HUES6 (cell line): Measurements from ENCODE around the gene SEPTIN2.
"Not testable (repeated sequence)": the region's sequence is repeated elsewhere in the genome, so short reads cannot be mapped to it uniquely, and the experiment has no call there.

Source experiments
- H3K27ac ChIP-seq: 2 replicates; pipeline ENCODE4 v1.7.0; 2013; ENCODE audit warnings: low read depth, mild to moderate bottlenecking, low read length, inconsistent platforms
- H3K27me3 ChIP-seq: 2 replicates; pipeline ENCODE4 v1.6.1; 2013; ENCODE audit warnings: low read length; ENCODE audit not compliant: control insufficient read depth, insufficient read depth
- H3K36me3 ChIP-seq: 2 replicates; pipeline ENCODE4 v1.6.1; 2013; ENCODE audit warnings: low read length; ENCODE audit not compliant: control insufficient read depth, insufficient read depth
- H3K4me1 ChIP-seq: 2 replicates; pipeline ENCODE4 v1.6.1; 2013; ENCODE audit warnings: low read length; ENCODE audit not compliant: control insufficient read depth, insufficient read depth
- H3K4me3 ChIP-seq: 2 replicates; pipeline ENCODE4 v1.5.1; 2013; ENCODE audit warnings: low read depth, low read length
- H3K9ac ChIP-seq: one replicate; pipeline ENCODE4 v1.6.1; 2013; ENCODE audit warnings: mild to moderate bottlenecking, low read length
- H3K9me3 ChIP-seq: 2 replicates; pipeline ENCODE4 v1.6.1; 2013; ENCODE audit warnings: low read depth, low read length; ENCODE audit not compliant: control insufficient read depth, insufficient read depth

SEPTIN2 gene

DNA sequence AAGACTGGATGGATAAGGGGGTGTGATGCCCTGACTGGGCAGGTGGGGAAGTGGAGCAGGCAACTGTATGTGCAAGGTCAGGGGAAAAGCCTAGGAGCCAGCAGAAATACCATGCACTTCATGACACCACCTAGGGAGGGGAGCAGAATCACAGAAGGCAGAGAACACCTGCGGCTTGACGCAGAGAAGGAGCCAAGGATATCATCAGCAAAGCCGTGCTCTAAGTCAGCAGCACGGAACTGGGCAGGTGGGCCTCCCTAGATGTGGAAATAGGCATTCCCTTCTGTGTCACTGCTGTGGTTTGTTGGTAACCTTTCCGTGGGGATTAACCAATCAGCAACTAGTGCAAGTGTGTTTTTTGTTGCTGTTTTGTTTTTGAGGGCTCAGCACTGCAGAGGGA, 41.6 kb upstream of the SEPTIN2 start:
- Histone ChIP-seq H3K27ac (no peak overlapping the region), H3K4me3 (no peak overlapping the region), H3K9me3 (no peaks in the 10 kb centered on the region), H3K27me3 (no peaks in the 10 kb centered on the region), H3K9ac (no peak overlapping the region), H3K4me1 (peaks cover 26% of the 10 kb centered on the region), H3K36me3 (peaks cover 2% of the 10 kb centered on the region; the same call in 1 of the 2 replicates)

DNA sequence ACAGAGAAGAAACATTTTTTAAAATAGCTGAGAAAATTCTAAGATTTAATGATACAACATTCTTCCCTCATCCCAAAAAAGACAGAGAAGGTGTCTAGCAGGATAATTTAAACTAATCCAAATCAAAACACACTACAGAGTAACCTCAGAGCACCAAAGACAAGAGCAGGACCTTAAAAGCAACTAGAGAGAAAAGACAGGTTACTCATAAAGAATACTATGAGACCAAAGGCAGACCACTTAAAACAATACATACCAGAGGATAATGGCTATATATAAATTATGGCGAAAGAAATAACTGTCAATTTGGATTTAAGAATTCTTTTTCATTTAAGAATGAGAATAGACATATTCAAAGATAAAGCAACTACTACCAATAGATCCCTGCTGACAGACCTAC, 40.2 kb upstream of the SEPTIN2 start:
- no peaks in the 10 kb centered on the region for H3K27me3 ChIP-seq
- H3K4me3 ChIP-seq = no peak overlapping the region
- H3K4me1 ChIP-seq = peaks cover 28% of the 10 kb centered on the region
- H3K36me3 ChIP-seq = no peaks in the 10 kb centered on the region
- H3K27ac ChIP-seq = no peak overlapping the region
- H3K9me3 ChIP-seq = no peaks in the 10 kb centered on the region
- H3K9ac ChIP-seq = no peak overlapping the region

DNA sequence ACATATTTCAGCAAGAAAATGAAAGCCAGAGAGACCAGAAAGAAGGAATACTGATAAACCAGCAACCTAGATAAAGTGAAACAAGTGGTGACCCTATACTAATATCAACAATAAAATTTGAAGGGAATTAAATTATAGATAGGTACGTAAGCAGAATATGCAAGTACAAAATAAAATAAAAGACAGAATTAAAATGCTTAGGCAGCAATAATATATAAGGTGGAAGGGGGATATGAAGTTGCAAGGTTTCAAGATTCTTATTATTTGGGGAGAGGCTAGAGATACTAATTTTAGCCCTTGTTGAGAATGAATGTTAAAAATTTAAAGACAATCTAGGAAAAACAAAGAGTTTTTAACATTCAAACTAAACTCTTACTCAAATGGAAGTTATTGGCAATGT, 39.8 kb upstream of the SEPTIN2 start:
- H3K4me3 ChIP-seq = no peak overlapping the region
- H3K27me3 ChIP-seq = no peaks in the 10 kb centered on the region
- no peak overlapping the region for H3K9ac ChIP-seq
- H3K36me3 ChIP-seq = no peaks in the 10 kb centered on the region
- no peaks in the 10 kb centered on the region for H3K9me3 ChIP-seq
- H3K4me1 ChIP-seq = peaks cover 28% of the 10 kb centered on the region
- H3K27ac ChIP-seq = no peak overlapping the region

DNA sequence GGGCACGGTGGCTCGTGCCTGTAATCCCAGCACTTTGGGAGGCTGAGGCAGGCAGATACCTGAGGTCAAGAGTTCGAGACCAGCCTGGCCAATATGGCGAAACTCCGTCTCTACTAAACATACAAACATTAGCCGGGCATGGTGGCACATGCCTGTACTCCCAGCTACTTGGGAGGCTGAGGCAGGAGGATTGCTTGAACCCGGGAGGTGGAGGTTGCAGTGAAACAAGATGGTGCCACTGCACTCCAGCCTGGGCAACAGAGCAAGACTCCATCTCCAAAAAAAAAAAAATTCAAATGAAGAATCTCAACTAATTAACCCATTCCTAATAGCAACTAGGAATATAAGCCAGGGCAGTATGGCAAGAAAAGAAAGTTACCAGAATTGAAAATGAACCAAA, 37.4 kb upstream of the SEPTIN2 start:
- not testable (repeated sequence) for H3K36me3 ChIP-seq, H3K27ac ChIP-seq, H3K27me3 ChIP-seq, H3K4me3 ChIP-seq, H3K9me3 ChIP-seq, H3K9ac ChIP-seq
- peaks cover 16% of the 10 kb centered on the region for H3K4me1 ChIP-seq

DNA sequence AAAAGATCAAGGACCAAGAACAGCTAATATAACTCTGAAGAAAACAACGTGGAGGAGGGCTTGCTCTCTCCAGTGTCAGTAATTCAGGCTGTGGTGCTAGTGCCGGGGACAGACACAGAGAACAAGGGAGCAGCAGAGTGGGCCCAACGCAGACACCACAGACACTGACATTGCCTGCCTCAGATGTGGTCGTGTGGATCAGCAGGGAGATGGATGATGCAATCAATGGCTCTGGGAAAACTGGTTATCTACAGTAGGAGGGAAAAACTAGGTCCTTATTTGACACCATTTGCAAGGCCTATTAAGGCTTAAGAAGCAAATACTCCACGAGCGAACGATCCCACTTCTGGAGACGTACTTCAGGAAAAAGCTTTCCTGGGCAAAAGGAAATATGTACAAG, 36.3 kb upstream of the SEPTIN2 start:
- H3K4me1 ChIP-seq = peaks cover 9% of the 10 kb centered on the region
- H3K36me3 ChIP-seq = no peaks in the 10 kb centered on the region; the same call in 1 of the 2 replicates
- peak overlapping the region; percentile 8 for H3K9ac ChIP-seq
- 0 out of 2 replicates have a peak overlapping the region, but pooled peaks have one; percentile 20 for H3K27ac ChIP-seq
- no peaks in the 10 kb centered on the region for H3K9me3 ChIP-seq
- no peak overlapping the region for H3K4me3 ChIP-seq
- H3K27me3 ChIP-seq = no peaks in the 10 kb centered on the region

DNA sequence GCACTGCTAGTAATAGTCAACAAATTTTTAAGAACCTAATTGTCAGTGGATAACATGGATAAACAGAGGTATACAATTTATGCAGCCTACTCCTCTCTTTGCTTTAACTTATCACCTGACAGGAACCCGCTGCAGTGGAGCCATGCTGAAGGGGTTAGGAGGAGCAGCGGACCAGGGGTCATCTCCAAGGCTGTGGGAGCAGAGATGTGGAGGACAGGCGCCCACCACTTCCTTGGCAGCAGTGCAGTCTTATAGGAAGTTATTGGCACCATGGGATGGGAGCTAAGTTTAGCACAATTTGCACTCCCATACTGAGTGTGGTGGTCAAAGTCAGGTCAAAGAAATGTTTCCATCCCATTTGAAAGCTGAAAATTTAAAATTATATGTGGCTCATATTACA, 35.9 kb upstream of the SEPTIN2 start:
- Histone ChIP-seq H3K9me3 (no peaks in the 10 kb centered on the region), H3K27me3 (no peaks in the 10 kb centered on the region), H3K4me3 (no peak overlapping the region), H3K27ac (0 out of 2 replicates have a peak overlapping the region, but pooled peaks have one; percentile 20), H3K4me1 (peaks cover 9% of the 10 kb centered on the region), H3K36me3 (no peaks in the 10 kb centered on the region; the same call in 1 of the 2 replicates), H3K9ac (peak overlapping the region; percentile 8)

DNA sequence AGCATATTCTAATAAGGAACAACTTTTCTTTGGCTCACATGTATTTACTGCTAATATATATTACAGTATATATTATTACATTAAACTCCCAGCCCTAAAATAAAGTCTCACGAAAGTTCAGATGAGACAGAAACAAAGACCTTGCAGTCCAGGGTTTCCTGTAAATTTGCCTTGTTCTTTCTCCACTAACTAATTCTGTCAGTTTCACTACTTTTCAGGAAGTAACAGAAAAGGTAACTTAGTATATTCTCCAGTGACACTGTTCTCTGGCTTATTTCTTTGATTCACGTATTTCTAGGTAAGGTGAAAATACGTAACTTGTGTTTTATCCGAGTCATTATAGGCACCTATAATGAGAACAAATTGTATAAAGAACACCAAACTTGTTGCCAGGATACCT, 35.4 kb upstream of the SEPTIN2 start:
- H3K27me3 ChIP-seq = no peaks in the 10 kb centered on the region

DNA sequence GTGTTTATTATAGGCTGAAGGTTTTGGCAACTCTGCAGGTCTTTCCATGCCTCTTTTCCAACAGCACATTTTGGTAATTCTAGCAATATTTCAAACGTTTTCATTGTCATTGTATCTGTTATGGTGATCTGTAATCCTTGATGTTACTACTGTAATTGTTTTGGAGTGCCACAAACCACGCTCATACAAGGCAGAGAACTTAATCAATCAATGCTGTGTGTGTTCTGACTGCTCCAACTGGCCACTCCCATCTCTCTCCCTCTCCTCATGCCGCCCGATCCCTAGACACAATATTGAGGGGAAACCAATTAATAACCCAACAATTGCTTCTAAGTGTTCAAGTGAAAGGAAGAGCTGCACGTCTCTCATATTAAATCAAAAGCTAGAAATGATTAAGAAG, 33.2 kb upstream of the SEPTIN2 start:
- H3K9ac ChIP-seq = no peak overlapping the region
- no peaks in the 10 kb centered on the region for H3K9me3 ChIP-seq
- no peaks in the 10 kb centered on the region for H3K27me3 ChIP-seq
- no peak overlapping the region for H3K4me3 ChIP-seq
- peaks cover 14% of the 10 kb centered on the region for H3K4me1 ChIP-seq
- peaks cover 5% of the 10 kb centered on the region for H3K36me3 ChIP-seq
- H3K27ac ChIP-seq = no peak overlapping the region

More for the DNA sequence above, 35.4 kb upstream of the SEPTIN2 start:
- H3K9me3 ChIP-seq = no peaks in the 10 kb centered on the region
- no peak overlapping the region for H3K4me3 ChIP-seq
- H3K36me3 ChIP-seq = peaks cover 2% of the 10 kb centered on the region
- H3K27ac ChIP-seq = no peak overlapping the region
- no peak overlapping the region for H3K9ac ChIP-seq
- H3K4me1 ChIP-seq = peaks cover 9% of the 10 kb centered on the region

DNA sequence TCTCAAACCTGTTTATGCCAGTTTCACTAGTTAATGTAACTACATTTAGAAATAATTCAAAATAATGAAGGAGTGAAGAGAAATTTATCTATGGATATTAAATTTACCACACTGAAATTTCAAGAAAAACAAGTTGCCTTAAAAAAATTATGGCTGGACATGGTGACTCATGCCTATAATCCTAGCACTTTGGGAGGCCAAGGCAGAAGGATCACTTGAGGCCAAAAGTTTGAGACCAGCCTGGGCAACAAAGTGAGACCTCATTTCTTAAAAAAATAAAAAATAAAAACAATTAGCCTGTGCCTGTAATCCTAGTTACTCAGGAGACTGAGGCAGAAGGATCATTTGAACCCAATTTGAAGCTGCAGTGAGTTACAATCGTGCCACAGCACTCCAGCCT, 30.1 kb upstream of the SEPTIN2 start:
- Histone ChIP-seq H3K9ac (no peak overlapping the region), H3K36me3 (peaks cover 8% of the 10 kb centered on the region), H3K4me1 (peaks cover 4% of the 10 kb centered on the region; the same call in 1 of the 2 replicates), H3K4me3 (no peak overlapping the region), H3K9me3 (no peaks in the 10 kb centered on the region), H3K27ac (no peak overlapping the region), H3K27me3 (no peaks in the 10 kb centered on the region)

DNA sequence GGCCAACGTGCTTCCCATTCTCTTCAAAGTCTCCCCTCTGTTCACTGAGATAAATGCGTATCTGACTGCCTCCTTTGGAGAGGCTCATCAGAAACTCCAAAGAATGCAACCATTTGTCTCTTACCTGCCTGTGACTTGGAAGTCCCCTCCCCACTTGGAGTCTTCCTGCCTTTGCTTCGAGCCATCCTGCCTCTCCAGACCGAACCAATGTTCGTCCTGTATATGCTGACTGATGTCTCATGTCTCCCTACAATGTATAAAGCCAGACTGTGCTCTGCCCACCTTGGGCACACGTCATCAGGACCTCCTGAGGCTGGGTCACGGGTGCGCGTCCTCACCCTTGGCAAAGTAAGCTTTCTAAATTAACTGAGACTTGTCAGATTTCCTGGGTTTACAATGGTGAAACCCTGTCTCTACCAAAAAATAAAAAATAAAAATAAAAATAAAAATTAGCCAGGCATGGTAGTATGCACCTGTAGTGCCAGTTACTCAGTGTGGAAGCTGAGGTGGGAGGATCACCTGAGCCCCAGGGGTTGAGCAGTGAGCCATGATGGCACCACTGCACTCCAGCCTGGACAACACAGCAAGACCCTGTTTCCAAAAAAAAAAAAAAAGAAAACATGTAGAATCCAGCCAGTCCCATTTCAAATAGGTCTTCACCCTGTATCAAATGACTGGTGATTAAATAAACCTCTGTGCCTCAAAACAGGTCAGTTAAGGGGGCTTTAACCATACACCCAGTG, 29.2 kb upstream of the SEPTIN2 start:
- H3K9me3 ChIP-seq = no peaks in the 10 kb centered on the region
- peaks cover 8% of the 10 kb centered on the region for H3K36me3 ChIP-seq
- no peak overlapping the region for H3K4me3 ChIP-seq
- no peak overlapping the region for H3K27ac ChIP-seq
- H3K4me1 ChIP-seq = peaks cover 4% of the 10 kb centered on the region; the same call in 1 of the 2 replicates
- H3K27me3 ChIP-seq = no peaks in the 10 kb centered on the region
- H3K9ac ChIP-seq = no peak overlapping the region

DNA sequence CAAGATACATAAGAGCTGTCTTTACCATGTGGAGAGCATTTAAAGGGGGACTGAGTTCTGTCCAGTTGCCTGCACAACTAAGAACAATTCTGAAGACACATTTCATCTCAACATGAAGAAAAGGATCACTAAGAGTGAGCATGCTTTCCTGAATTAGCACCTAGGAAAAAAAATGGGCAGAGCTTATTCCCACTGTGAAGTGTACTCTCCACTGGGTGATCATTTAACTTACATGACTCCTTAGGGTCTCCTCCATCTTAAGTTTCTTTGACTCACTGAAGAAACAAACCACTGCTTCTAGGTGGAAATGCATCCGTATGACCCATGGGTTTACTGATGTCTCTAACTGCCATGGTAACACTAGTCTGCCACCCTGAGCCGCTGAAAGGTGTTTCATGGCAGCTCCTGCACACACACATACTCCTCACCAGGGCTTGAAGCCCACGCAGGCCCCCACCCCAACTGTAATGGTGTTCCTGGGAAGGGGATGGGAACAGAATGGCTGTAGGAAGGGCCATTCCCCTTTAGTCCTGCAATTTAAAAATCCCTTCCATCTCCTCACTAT, 27.3 kb upstream of the SEPTIN2 start:
- peaks cover 4% of the 10 kb centered on the region; the same call in 1 of the 2 replicates for H3K4me1 ChIP-seq
- H3K4me3 ChIP-seq = no peak overlapping the region
- H3K9me3 ChIP-seq = no peaks in the 10 kb centered on the region
- no peak overlapping the region for H3K9ac ChIP-seq
- H3K36me3 ChIP-seq = peaks cover 8% of the 10 kb centered on the region
- no peaks in the 10 kb centered on the region for H3K27me3 ChIP-seq
- no peak overlapping the region for H3K27ac ChIP-seq
